Thymus (tissue), 11 donors: ENCODE results near the gene DAPK2. TPM values are rescaled to one million over a fixed set of nuclear protein-coding genes. Genes with fewer than 3 reads are reported as not detected.

Experiments used
- DNase-seq, 9 donors: peaks; one replicate each; pipeline ENCODE4 v3.0.0-alpha.2; 2013; ENCODE audit warnings: low spot score in 9 of 9, low read depth in 6 of 9, missing footprints in 1 of 9
- H3K27ac ChIP-seq, 2 donors: one replicate each; pipeline ENCODE4 v1.5.1; 2013; ENCODE audit warnings: control low read depth in 1 of 2, low read depth in 1 of 2, low read length in 1 of 2, mild to moderate bottlenecking in 1 of 2, moderate library complexity in 1 of 2
- H3K27me3 ChIP-seq, 2 donors: one replicate each; pipeline ENCODE4 v1.5.1; 2013; ENCODE audit warnings: low read length in 1 of 2; ENCODE audit not compliant: control insufficient read depth in 2 of 2, insufficient read depth in 1 of 2
- H3K36me3 ChIP-seq, 2 donors: one replicate each; pipeline ENCODE4 v1.5.1; 2013; ENCODE audit warnings: low read length in 1 of 2, mild to moderate bottlenecking in 1 of 2, moderate library complexity in 1 of 2; ENCODE audit not compliant: control insufficient read depth in 2 of 2, insufficient read depth in 2 of 2
- H3K4me1 ChIP-seq, 2 donors: one replicate each; pipeline ENCODE4 v1.5.1; 2013; ENCODE audit warnings: low read length in 2 of 2; ENCODE audit not compliant: control insufficient read depth in 2 of 2, insufficient read depth in 2 of 2
- H3K4me3 ChIP-seq, 2 donors: one replicate each; pipeline ENCODE4 v1.5.1; 2013; ENCODE audit warnings: low read length in 2 of 2, control low read depth in 1 of 2, mild to moderate bottlenecking in 1 of 2
- H3K9me3 ChIP-seq, 2 donors: one replicate each; pipeline ENCODE4 v1.5.1; 2013; ENCODE audit warnings: low read length in 1 of 2, mild to moderate bottlenecking in 1 of 2; ENCODE audit not compliant: control insufficient read depth in 2 of 2, insufficient read depth in 1 of 2
- WGBS: extraction: QIAGEN DNeasy Blood & Tissue Kit; methylation state at CpG from one replicate; pipeline ENCODE4 v1.1.7; 2013; 5-methylcytosine and 5-hydroxymethylcytosine counted together
- polyA plus RNA-seq: library from polyadenylated mRNA; stranded (reverse); fragments of 200-250 nt; gene quantifications from one replicate; pipeline ENCODE4 v1.2.3, GENCODE V29; 2013
- total RNA-seq: library from RNA; stranded (reverse); fragments of 120-200 nt; gene quantifications from one replicate; pipeline ENCODE4 v1.2.4, GENCODE V29; 2013
- donor health status: healthy.

Gene DAPK2
- total and polyA plus RNA-seq, 2 donors, result 3.3 TPM

DNA sequence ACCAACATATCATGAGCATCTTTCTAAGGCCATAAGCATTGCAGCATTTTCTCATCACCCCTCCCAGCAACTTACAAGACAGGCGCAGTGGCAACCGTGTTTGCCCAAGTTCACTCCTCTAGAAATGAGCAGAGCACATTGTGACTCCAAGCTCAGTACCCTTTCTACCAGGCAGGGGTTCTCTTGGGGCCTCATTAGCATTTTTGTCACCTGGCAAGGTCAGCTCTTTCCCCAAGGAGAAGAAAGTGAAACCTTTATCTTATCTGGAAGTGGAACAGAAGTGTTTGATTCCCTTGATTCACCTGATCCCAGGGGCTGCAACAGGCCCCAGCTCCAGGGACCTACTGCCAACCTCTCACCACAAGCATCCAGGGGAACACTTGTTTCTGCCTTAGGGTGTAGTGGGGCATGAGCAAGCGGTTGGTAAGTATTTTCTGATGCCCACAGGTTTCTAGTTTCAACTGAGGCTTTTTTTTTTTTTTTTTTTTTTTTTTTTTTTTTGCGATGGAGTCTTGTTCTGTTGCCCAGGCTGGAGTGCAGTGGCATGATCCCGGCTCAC lies 168.5 kb downstream of the DAPK2 start:
- no peak overlapping the region for H3K27ac ChIP-seq
- WGBS, result 95% methylated on average over 5 of the region's 5 CpGs
- no peak for DNase-seq
- peaks cover 0 to 2% of the 10 kb centered on the region in 2 donors for H3K4me1 ChIP-seq
- no peak overlapping the region for H3K4me3 ChIP-seq
- no peaks in the 10 kb centered on the region for H3K27me3 ChIP-seq
- no peaks in the 10 kb centered on the region for H3K9me3 ChIP-seq
- no peaks in the 10 kb centered on the region for H3K36me3 ChIP-seq

- no peak overlapping the region for H3K4me3 ChIP-seq
- no peaks in the 10 kb centered on the region for H3K9me3 ChIP-seq
- WGBS, result 77% methylated on average over 9 of the region's 9 CpGs
- no peak overlapping the region for H3K27ac ChIP-seq
- no peaks in the 10 kb centered on the region for H3K36me3 ChIP-seq
- no peaks in the 10 kb centered on the region for H3K27me3 ChIP-seq
- DNase-seq, result no peak
- H3K4me1 ChIP-seq, result peaks cover 0 to 2% of the 10 kb centered on the region in 2 donors
Measured at GRCh38 chr15:63876085-63876662, 170.1 kb downstream of the DAPK2 start.

DNA sequence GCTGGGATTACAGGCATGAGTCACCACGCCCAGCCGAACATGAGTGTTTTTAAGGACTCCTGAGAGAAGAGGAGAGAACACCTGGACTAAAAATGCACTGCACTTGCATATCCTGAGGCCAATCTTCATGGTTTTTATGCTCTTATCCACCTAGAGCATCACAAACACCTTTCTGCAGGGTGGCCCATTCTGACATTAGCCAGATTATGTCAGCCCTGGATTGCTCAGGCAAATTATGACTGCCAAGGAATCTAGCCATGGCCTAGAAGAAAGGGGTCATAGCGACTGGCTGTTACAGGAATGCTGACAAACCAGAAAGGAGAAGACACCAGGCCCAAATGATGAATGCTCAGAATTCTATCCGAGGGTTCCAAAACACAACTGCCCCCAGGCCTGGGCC lies 171.7 kb downstream of the DAPK2 start:
- Histone ChIP-seq H3K4me3 (no peak overlapping the region), H3K4me1 (peaks cover 0 to 2% of the 10 kb centered on the region in 2 donors), H3K9me3 (no peaks in the 10 kb centered on the region), H3K27me3 (no peaks in the 10 kb centered on the region), H3K36me3 (no peaks in the 10 kb centered on the region), H3K27ac (no peak overlapping the region)
- no peak for DNase-seq
- 83% methylated on average over 4 of the region's 4 CpGs for WGBS

DNA sequence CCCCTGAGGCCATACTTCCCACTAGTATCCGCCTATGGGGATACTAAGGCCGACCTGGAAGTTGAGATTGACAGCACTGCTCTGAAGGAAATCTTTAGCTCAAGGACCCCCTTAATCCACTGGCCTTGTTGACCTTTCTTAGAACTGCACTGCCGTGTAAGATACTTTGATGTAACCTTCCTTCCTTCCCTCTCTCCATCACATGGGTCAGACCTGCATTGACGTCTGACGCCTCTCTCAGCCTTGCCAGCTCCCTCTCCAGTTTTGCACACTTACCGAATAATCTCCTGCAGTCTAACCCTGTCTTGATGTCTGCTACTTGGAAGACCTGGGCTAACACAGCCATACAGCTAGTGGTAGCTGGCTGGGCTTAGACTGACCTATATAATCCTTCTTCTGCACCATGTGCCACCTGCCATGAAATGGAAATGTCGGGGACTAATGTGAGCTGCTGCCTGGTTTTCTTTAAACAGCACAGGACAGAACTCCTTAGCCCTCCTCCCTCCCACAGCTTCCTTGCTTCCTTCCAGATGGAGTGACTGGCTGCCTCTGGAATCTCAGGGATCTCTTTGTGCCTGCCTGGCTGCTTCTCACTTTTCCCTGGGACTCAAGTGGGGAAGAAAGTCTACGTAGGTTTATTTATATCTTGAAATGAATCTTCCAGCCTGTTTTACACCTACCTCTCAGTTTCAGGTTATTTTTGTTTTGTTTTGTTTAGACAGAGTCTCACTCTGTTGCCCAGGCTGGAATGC lies 173.3 kb downstream of the DAPK2 start:
- Histone ChIP-seq H3K36me3 (no peaks in the 10 kb centered on the region), H3K4me1 (peaks cover 0 to 2% of the 10 kb centered on the region in 2 donors), H3K9me3 (no peaks in the 10 kb centered on the region), H3K27ac (no peak overlapping the region), H3K27me3 (no peaks in the 10 kb centered on the region), H3K4me3 (no peak overlapping the region)
- DNase-seq, result no peak
- 97% methylated on average over 8 of the region's 8 CpGs for WGBS

DNA sequence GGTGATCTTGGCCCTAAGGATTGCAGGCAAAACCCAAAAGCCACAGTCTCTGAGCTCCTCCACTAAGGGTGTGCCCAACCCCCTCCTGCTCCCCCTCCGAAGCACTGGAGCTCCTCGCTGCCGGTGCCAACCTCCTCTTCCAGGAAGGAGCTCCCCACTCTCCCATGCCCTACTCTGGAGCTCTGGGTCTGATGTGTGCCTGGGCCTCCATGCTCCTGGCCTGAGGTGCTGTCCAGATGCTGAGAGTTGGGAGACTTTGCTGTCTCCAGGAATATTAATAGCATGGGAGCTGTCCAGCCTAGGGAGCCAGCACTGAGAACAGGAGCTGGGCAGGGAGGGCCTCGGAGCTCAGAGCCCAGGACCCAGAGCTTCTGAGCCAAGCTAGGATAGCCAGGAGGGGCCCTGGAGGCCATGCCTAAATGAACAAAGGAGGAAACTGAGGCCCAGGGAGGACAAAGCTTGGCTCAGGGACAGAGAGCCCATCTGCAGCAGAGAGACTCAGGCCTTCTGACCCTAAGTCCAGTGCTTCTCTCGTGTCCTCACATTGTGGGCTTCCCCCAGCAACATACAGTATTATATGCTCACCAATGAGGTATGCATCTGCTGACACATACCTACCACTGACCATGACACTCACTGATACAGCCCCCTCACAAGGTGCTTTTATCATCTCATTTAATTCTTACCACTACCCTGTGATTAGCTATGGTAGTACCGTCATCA lies 175.6 kb downstream of the DAPK2 start:
- no peak overlapping the region for H3K27ac ChIP-seq
- H3K36me3 ChIP-seq, result no peaks in the 10 kb centered on the region
- H3K4me1 ChIP-seq, result no peaks in the 10 kb centered on the region
- H3K4me3 ChIP-seq, result no peak overlapping the region
- H3K9me3 ChIP-seq, result no peaks in the 10 kb centered on the region
- WGBS, result 97% methylated on average over 6 of the region's 6 CpGs
- H3K27me3 ChIP-seq, result no peaks in the 10 kb centered on the region
- no peak for DNase-seq

DNA sequence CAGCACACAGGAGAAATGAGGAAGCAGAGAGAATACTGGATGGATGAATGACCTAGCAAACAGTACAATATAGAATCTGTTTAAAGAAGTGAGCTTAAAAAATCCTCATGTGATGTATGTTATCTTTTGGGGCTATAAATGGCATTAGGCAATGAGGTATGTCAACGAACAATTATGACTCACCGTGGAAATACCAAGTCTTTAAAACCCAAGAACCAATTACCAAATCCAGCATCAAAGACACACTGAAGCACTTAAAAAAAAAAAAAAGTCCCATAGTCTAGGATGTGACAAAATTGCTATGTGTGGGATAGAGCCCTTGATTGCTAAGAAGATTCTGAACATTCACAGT lies 176.3 kb downstream of the DAPK2 start:
- H3K4me3 ChIP-seq, result no peak overlapping the region
- no peaks in the 10 kb centered on the region for H3K36me3 ChIP-seq
- H3K9me3 ChIP-seq, result no peaks in the 10 kb centered on the region
- 82% methylated on average over 2 of the region's 2 CpGs for WGBS
- H3K27me3 ChIP-seq, result no peaks in the 10 kb centered on the region
- H3K27ac ChIP-seq, result no peak overlapping the region
- H3K4me1 ChIP-seq, result no peaks in the 10 kb centered on the region
- no peak for DNase-seq

DNA sequence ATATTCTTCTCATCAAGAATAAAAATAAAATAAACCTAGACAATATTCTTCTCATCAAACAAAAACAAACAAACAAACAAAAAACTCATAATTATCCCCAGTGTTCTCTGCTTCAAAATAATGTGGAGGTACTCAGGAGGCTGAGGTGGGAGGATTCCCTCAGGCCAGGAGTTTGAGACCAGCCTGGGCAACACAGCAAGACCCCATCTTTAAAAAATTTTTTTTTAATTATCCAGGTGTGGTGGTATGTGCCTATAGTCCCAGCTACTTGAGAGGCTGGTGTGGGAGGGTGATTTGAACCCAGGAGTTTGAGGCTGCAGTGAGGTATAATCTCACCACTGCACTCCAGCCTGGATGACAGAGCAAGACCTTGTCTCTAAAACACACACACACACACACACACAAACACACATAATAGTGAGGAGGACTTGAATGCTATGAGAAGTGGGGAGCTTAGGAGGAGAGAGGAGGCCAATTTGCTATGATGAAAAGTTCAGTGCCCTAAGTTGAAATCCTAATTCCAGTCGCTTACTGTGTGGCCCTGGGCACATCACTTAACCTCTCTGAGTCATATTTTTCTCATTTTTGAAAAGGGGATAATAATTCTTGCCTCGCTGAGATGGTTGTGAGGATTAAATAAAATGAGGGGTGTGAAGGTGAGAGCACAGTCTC lies 176.8 kb downstream of the DAPK2 start:
- DNase-seq, result no peak
- H3K36me3 ChIP-seq, result no peaks in the 10 kb centered on the region
- no peaks in the 10 kb centered on the region for H3K27me3 ChIP-seq
- H3K27ac ChIP-seq, result no peak overlapping the region
- no peak overlapping the region for H3K4me3 ChIP-seq
- no peaks in the 10 kb centered on the region for H3K4me1 ChIP-seq
- H3K9me3 ChIP-seq, result no peaks in the 10 kb centered on the region
- WGBS, result over 99% methylated on average over 2 of the region's 2 CpGs

GRCh38 chr15:63864186-63864585 lies 182.1 kb downstream of the DAPK2 start:
- no peaks in the 10 kb centered on the region for H3K9me3 ChIP-seq
- no peak overlapping the region for H3K4me3 ChIP-seq
- no peaks in the 10 kb centered on the region for H3K27me3 ChIP-seq
- peaks cover 20 to 30% of the 10 kb centered on the region in 2 donors for H3K4me1 ChIP-seq
- WGBS, result 83% methylated on average over 3 of the region's 3 CpGs
- no peak overlapping the region for H3K27ac ChIP-seq
- no peaks in the 10 kb centered on the region for H3K36me3 ChIP-seq
- no peak for DNase-seq
